Transverse colon (tissue), 4 donors: ENCODE data around the gene TICAM1.

Experiments used
- EP300 ChIP-seq: sonication (generic); formaldehyde crosslinking; IDR thresholded peaks from one replicate; pipeline ENCODE4 v1.6.1; 2017; ENCODE audit warnings: antibody characterized with exemption, low read depth
- POLR2A ChIP-seq: fragments of 450-650 bp; IDR thresholded peaks from one replicate; pipeline ENCODE4 v1.6.1; 2016; ENCODE audit warnings: antibody characterized with exemption, mild to moderate bottlenecking, moderate library complexity
- POLR2AphosphoS5 ChIP-seq, 3 donors: sonication (generic); formaldehyde crosslinking; IDR thresholded peaks; one replicate each; pipeline ENCODE4 v1.6.1; 2016; ENCODE audit warnings: antibody characterized with exemption in 3 of 3
- TF ChIP-seq, protein P1 (sequence below), 5 experiments: fragments of 200-600 bp in 3 of 5; fragments of 450-650 bp in 2 of 5; sonication (generic) in 3 of 5; IDR thresholded peaks; 1 replicate in 2 of 5; 2 replicates in 3 of 5; pipeline ENCODE4 v1.5.1; 2016 to 2017; ENCODE audit warnings: antibody characterized with exemption in 5 of 5, inconsistent platforms in 3 of 5, mild to moderate bottlenecking in 2 of 5, moderate library complexity in 1 of 5

DNA sequence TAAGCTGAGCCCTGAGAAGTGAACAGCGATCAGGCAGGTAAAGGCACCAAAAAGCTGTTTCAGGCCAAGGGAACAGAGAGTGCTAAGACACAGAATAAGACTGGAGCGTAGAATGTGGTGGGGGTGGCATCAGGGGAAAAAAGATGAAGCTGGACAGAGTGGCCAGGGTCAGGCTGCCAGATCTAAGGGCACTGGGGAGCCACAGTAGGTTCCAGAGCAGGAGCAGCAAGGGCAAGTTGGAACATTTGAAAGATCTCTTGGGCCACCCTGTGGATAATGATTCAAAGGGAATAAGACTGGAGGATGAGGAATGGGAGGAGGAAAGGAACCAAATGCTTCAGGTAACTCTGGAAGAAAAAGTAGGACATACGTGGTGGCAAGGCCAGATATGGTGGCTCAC, 42.4 kb upstream of the TICAM1 start:
- TF ChIP-seq, protein P1, sequence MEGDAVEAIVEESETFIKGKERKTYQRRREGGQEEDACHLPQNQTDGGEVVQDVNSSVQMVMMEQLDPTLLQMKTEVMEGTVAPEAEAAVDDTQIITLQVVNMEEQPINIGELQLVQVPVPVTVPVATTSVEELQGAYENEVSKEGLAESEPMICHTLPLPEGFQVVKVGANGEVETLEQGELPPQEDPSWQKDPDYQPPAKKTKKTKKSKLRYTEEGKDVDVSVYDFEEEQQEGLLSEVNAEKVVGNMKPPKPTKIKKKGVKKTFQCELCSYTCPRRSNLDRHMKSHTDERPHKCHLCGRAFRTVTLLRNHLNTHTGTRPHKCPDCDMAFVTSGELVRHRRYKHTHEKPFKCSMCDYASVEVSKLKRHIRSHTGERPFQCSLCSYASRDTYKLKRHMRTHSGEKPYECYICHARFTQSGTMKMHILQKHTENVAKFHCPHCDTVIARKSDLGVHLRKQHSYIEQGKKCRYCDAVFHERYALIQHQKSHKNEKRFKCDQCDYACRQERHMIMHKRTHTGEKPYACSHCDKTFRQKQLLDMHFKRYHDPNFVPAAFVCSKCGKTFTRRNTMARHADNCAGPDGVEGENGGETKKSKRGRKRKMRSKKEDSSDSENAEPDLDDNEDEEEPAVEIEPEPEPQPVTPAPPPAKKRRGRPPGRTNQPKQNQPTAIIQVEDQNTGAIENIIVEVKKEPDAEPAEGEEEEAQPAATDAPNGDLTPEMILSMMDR (IDR thresholded peaks at IDR 0.05), result no peak
- no peak for TF ChIP-seq EP300
- no peak for TF ChIP-seq POLR2A
- no peak for TF ChIP-seq POLR2AphosphoS5 (IDR thresholded peaks at IDR 0.05)
